ENCODE measurements around the gene ASTN1. TPM values are rescaled to one million over a fixed set of nuclear protein-coding genes. Genes with fewer than 3 reads are reported as not detected.

Gene ASTN1
- total RNA-seq, 1 experiment from 2014 or later: not detected

- no peaks in the 10 kb centered on the region for H3K79me2 ChIP-seq (ENCODE audit: low read depth)
- no peaks in the 10 kb centered on the region for H3K4me1 ChIP-seq (replicated peaks; ENCODE audit: insufficient read depth)
- no peak for TF ChIP-seq EZH2 (IDR thresholded peaks at IDR 0.05; ENCODE audit: low read depth)
- TF ChIP-seq CTCF (conservative IDR thresholded peaks at IDR 0.05): no peak
- H3K27me3 ChIP-seq (ENCODE audit: insufficient read depth, low read depth): no peaks in the 10 kb centered on the region
- no peak overlapping the region for H3K27ac ChIP-seq
- DNase-seq: no peak
- POLR2A ChIA-PET (ENCODE audit: unreplicated experiment): no interaction called here
- no peak overlapping the region for H2AFZ ChIP-seq
- no peak overlapping the region for H3K4me2 ChIP-seq
- CTCF ChIA-PET: no interaction called here
- no TSS peak for BruUV-seq (replicated peaks)
- no peaks in the 10 kb centered on the region for H3K9me3 ChIP-seq (ENCODE audit: insufficient read depth, low read depth)
- H3K9me2 ChIP-seq (ENCODE audit: insufficient read depth): no peaks in the 10 kb centered on the region
- H3F3A ChIP-seq (ENCODE audit: insufficient read depth, low read depth): no peaks in the 10 kb centered on the region
- H3K4me3 ChIP-seq: no peak overlapping the region
- H3K36me3 ChIP-seq (ENCODE audit: low read depth): no peaks in the 10 kb centered on the region
- intact Hi-C loops (cut with micrococcal nuclease; ENCODE audit: unreplicated experiment): no loop called here
- H4K20me1 ChIP-seq (ENCODE audit: insufficient read depth): no peaks in the 10 kb centered on the region
Observed at GRCh38 chr1:176816232-176816631, 348.3 kb downstream of the ASTN1 start.

GRCh38 chr1:176815621-176816020, 348.9 kb downstream of the ASTN1 start:
- no peaks in the 10 kb centered on the region for H3K36me3 ChIP-seq (ENCODE audit: low read depth)
- intact Hi-C loops (cut with micrococcal nuclease; ENCODE audit: unreplicated experiment): no loop called here
- BruUV-seq (replicated peaks): no TSS peak
- no peaks in the 10 kb centered on the region for H3K27me3 ChIP-seq (ENCODE audit: insufficient read depth, low read depth)
- no peak overlapping the region for H3K4me3 ChIP-seq
- no peaks in the 10 kb centered on the region for H3K4me1 ChIP-seq (replicated peaks; ENCODE audit: insufficient read depth)
- no peak for DNase-seq
- POLR2A ChIA-PET (ENCODE audit: unreplicated experiment): no interaction called here
- no peaks in the 10 kb centered on the region for H3F3A ChIP-seq (ENCODE audit: insufficient read depth, low read depth)
- no peaks in the 10 kb centered on the region for H3K9me3 ChIP-seq (ENCODE audit: insufficient read depth, low read depth)
- H3K9me2 ChIP-seq (ENCODE audit: insufficient read depth): no peaks in the 10 kb centered on the region
- CTCF ChIA-PET: no interaction called here
- H3K4me2 ChIP-seq: no peak overlapping the region
- no peak overlapping the region for H2AFZ ChIP-seq
- no peaks in the 10 kb centered on the region for H3K79me2 ChIP-seq (ENCODE audit: low read depth)
- no peak overlapping the region for H3K27ac ChIP-seq
- H4K20me1 ChIP-seq (ENCODE audit: insufficient read depth): no peaks in the 10 kb centered on the region
- TF ChIP-seq CTCF (conservative IDR thresholded peaks at IDR 0.05) (no peak), EZH2 (IDR thresholded peaks at IDR 0.05; ENCODE audit: low read depth) (no peak)

- intact Hi-C loops (cut with micrococcal nuclease; ENCODE audit: unreplicated experiment): no loop called here
- no peak for TF ChIP-seq CTCF (conservative IDR thresholded peaks at IDR 0.05)
- no peak for TF ChIP-seq EZH2 (IDR thresholded peaks at IDR 0.05; ENCODE audit: low read depth)
- no peaks in the 10 kb centered on the region for H3K79me2 ChIP-seq (ENCODE audit: low read depth)
- H3K4me1 ChIP-seq (replicated peaks; ENCODE audit: insufficient read depth): no peaks in the 10 kb centered on the region
- no peaks in the 10 kb centered on the region for H3K9me3 ChIP-seq (ENCODE audit: insufficient read depth, low read depth)
- H3K9me2 ChIP-seq (ENCODE audit: insufficient read depth): no peaks in the 10 kb centered on the region
- no peak overlapping the region for H3K4me3 ChIP-seq
- H4K20me1 ChIP-seq (ENCODE audit: insufficient read depth): no peaks in the 10 kb centered on the region
- BruUV-seq (replicated peaks): no TSS peak
- H3K27me3 ChIP-seq (ENCODE audit: insufficient read depth, low read depth): no peaks in the 10 kb centered on the region
- no peak overlapping the region for H2AFZ ChIP-seq
- no peaks in the 10 kb centered on the region for H3K36me3 ChIP-seq (ENCODE audit: low read depth)
- H3K27ac ChIP-seq: no peak overlapping the region
- H3K4me2 ChIP-seq: no peak overlapping the region
- CTCF ChIA-PET: no interaction called here
- DNase-seq: no peak
- H3F3A ChIP-seq (ENCODE audit: insufficient read depth, low read depth): no peaks in the 10 kb centered on the region
- POLR2A ChIA-PET (ENCODE audit: unreplicated experiment): no interaction called here
Observed at GRCh38 chr1:176811511-176812288, 352.8 kb downstream of the ASTN1 start.
